HG03039 (cell line): ENCODE measurements around the gene DACT2.
"Not testable (repeated sequence)": the region's sequence is repeated elsewhere in the genome, so short reads cannot be mapped to it uniquely, and the experiment has no call there.

Experiments
- ATAC-seq: cut with Tn5 transposase; IDR thresholded peaks from one replicate; pipeline ENCODE4 v1.9.1; 2021; ENCODE audit warnings: mild to moderate bottlenecking, moderate library complexity; ENCODE audit not compliant: unreplicated experiment

Gene DACT2

DNA sequence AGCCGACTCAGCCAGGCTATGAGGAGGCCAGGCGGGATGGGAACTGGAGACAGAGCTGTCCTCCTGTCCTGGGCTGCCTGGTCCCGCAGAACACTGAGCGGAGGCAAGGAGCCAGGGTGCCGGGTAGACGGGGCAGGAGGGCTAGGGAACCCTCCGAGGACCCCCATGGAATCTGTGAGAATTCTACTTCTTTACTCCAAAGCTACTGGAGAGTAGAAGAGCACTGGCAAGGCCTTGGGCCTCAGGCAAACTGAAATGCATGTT lies 14.9 kb downstream of the DACT2 start:
- ATAC-seq: no peak

DNA sequence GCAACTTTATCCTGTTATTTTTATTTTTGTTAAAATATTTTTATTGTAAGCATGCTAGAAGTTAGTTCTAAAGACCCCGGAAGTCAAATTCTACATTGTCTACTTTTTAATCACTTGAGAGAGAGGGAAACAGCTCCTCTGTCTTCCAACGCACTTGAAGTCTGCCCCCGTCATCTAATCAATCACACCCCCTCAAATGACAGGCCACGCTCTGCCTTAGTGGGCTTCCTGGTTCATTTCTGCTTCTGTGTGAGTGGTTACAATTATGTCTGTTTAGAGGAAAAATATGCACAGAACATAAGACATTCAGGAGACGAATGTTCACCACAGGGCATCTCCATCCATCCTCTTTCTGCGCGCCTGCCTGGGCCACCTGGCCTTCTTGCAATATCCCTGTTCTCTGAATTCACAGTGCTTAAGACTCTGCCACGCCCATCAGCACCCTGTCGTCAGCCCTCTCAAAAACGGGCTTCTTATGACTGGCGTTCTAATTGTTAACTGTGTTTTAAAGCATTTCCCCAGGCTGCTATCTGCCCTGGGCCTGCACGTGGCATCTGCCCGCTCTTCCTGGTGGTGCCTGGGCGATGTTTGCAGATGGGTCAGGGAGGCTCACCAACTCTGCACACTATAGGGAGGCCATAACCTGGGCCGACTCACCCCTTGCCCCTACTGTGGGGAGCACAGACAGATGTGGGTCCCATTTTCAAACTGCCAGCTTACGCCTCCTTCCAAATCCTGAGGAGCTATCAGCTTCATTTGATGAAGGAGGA lies 15.4 kb downstream of the DACT2 start:
- no peak for ATAC-seq

DNA sequence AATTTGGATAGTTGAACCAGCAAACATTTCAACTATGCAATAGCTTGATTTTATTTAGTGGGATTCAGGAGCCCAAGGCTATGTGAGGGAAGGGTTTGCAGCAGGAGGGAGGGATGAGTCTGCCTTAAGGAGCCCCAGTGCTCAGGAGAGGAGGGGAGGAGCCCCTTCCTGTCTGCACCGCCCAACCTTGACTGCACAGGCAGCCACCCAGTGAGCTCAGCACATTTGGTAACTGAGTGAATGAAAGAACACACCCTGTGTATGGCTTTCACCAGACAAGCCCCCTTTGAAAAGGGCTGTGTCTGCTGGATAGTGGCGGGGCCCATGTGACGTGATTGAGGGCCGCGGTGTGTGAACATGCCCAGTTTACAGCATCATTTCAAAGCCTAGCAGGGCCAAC lies 17.0 kb downstream of the DACT2 start:
- ATAC-seq: no peak

DNA sequence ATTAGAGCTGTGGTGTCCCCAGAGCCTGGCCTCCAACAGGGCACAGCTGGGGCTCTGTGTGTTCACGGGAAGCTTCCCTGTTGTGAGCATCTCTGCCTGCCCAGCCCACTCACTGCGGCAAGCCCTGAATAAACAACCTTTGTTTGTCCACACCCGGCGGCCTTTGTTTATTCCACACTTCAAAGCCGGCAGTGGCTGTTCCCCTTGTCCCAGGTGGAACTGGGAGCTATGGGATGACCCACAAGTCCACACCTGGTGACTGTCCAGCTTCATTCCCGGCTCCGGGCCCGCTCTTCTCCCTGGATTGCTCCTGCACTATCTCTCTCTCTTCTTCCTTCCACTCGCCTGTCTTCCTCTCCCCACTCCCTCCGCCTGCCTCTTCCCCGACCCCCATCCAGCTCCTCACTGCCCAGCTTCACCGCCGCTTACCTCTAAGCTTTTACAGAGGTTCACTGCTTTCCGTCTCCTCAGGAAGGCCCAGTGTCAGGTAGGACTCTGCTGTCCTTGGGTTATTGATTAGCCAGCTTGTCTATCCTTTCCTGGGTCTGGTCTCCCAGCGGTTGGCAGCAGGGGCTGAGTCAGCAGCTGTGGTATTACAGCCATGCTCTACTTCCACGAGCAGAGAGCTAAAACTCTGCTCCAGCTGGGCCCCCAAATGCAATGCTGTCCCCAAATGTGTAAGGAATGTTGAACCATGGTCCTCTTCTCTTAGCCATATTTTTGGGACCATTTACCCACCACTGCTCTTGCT lies 17.8 kb downstream of the DACT2 start:
- no peak for ATAC-seq

DNA sequence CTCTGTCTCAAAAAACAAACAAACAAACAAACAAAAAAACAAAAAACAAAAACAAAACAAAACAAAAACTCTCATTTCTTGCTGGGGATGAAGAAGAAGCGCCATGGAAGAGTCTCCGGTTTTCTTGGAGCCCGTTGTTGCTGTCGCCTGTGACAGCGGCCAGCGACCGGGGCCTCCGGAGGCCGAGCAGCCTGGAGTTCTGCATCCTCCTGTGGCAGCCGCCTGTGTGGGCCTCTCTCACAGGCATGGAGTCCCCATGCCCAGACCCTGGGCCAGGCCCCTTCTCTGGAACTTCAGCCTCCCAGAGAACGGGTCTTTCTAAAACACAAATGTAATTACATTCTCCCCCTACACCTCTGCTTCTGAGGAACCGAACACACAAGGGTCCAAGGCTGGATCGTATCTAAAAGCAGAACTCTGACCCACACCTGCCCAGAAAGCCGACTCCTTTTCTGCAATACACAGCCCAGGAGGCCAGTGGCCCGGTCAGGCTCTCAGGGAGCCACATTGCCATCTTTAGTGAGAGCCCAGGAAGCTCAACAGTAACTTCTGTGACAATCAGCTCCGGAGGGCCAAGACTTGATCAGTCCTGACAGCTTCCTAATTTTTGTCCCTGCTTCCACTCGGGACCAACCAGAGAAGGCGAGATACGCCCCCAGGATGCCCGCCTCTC lies 18.5 kb downstream of the DACT2 start:
- ATAC-seq: no peak

DNA sequence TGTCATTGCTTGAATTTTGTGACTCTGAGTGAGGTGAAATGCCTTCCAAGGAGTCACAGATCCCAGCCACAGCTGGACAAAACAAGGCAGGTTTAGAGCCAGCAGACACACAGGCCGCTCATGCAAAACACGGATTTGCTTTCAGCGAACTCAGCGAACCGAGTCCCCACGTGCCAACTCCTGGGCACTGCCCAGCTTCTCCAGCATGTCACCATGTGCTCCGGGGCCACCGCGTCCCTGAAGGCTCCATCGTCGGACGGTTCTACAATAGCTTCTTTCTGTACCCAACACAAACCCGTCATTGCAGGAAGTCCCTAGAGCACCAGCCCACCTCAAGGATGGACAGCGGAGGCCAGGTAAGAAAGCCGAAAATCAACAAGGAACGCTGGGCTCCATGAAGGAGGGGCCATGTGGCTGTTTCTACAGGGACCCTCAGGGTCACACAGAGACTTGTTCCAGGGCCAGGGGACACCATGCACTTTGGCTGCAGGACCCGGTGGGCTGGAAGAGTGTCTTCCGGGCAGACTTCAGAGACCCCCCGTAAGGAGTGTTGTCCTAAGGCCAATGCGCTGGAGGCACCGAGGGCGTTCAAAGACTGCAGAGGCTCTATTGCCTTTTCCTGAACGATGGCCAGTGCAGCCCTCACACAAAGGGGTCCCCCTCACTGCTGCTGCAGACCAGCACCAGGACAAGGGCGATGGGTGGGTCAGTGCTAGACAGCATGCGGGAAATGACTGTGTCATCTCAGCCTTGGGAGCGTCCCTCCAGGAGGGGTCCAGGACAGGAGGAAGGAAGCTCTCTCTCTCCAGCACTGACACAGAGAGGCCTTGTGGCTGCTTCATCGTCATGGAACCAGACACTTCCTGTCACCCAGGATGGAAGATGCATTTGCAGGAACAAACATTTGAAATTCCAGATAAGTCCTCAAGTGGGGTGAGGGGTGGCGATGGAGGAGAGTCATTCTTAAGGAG lies 19.8 kb downstream of the DACT2 start:
- no peak for ATAC-seq

DNA sequence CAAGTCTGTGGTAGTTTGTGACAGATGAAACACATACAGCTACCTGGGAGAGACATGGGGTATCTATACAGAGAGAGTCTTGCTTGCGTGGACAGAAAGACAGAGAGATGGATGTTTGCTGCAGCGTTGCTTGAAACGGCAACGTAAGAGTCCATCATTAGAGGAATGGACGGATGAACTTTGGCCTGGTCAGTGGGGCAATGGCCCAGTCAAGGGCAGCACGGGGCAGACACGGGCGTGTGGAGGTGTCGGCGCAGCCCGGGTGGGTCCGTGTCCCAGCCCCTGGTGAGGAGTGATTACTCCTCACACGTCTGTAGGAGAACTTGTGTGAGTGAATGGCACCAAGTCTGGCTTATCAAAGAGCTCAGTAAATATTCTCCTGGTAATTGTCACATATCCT lies 21.9 kb downstream of the DACT2 start:
- ATAC-seq: no peak

DNA sequence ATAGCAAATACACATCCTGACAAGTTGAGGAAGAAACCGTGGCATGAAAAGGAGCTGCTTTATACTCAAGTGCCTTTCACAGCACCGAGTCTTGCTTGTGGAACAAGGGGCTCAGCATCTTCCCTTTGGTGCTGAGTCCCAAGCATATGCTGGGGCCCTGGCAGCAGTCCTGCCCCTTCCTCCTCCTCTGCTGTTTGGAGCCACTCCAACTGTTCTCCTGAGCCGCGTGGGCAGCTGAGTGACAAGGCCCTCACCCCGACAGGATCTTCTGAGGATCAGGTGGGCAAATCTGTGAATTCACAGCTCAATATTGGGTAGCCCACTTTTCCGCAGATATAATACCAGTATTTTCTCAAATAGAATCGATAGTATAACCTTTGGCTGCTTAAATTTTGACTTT lies 24.7 kb downstream of the DACT2 start:
- ATAC-seq: no peak

DNA sequence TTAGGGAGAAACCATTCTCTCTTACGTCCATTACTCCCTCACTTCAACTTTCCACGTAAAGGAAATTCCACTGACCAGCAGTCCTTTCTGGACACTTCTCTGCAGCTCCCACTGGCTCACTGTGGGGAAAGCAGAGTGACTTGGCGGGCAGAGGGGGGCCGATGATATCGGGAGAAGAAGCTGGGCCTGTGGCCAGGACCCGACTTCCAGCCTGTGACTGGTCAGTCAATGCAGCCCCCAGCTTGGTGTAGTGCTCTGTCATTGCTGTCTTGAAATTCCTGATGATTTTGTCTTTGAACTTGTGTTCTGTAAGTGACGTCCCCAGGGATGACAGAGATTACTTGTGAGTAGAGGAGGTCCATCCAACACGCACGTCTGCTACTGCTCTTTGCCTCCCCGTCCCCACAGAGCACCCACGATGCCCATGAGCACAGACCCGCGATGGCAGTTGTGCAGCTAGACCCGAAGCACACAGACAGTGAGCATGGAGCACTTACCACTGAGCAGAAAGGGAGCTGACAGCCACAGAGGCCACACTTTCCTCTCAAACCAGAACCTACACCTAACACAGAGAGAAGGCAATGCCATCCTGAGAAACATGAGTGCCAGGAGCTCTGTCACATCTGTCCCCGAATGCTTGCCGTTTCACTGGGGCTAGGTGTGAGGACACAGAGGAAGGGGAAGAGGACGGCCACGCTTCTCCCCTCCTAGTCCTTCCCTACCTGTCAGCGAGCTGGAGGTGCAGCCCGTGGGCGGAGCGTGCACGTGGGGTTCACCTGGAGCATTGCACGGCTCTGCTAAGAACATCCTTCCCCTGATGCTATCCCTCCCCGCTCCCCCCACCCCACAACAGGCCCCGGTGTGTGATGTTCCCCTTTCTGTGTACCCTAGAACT lies 25.7 kb downstream of the DACT2 start:
- no peak for ATAC-seq

DNA sequence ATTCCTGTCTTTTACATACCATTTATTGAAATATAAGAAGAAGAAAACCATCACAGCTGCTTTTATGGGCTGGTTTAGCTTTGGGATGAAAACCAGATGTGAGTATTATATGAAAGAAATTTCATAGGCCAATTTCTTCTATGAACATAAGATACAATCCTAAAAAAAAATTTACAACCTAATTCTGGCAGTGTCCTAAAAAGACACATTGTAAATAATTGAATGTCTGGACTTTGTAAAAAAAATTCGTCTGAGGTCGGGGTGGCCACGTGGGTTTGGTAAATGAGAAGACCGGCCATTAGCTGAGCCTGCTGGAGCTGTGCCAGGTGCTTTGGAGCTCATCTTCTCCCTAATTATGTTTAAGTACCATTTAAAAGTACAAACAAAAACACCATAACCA lies 26.8 kb downstream of the DACT2 start:
- ATAC-seq: no peak

DNA sequence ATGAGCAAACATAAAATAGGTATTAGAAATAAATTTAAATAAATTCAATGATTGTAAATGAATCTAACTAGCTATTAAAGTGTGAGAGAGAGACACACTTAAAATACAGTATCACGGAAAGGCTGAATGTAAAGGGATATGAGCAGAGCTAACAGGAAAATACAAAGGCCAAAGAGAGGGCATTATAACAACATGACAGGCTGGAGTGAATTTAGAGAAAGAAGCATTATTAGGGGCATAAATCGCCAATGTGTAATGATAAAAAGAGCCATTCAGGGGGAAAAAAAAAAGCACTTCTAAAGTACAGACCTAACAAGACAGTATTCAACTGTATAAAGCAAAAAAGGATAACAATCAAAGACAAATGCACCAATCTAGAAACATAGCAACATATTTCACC lies 28.1 kb downstream of the DACT2 start:
- ATAC-seq: no peak

DNA sequence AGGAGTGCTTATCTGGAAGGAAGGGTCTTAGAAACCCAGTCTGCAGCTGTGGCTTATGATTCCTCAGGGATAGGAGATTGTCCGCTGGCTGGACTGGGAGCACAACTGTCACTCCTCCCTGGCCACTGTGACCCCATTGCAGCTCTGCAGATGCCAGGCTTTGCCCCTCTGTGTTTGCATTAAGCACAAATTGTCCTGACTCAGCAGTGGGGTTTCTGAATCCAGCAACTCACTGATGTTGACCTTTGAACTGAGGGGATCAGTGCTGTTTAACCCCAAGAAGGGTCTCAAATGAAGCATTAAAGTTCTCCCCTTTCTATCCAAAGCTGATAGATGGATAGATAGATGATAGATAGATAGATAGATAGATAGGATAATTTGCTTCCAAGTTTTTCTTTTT lies 29.5 kb downstream of the DACT2 start:
- no peak for ATAC-seq

DNA sequence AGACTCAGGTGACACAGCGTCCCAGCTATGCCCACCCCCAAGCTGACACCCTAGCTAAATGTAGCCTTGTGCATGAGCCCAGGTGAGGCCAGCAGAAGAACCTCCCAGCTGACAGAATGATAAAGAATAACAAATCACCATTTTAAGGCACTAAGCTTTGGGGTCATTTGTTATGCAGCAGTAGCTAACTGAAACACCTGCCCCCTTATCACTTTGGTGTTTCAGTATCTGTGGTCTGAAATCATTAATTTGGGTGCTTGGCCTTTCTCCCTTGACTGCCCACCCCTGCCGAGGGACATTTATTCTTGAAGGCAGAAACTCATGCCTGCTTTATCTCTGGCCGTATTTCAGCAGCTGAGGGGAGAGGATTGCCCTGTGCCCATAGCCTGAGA lies 30.0 kb downstream of the DACT2 start:
- no peak for ATAC-seq

DNA sequence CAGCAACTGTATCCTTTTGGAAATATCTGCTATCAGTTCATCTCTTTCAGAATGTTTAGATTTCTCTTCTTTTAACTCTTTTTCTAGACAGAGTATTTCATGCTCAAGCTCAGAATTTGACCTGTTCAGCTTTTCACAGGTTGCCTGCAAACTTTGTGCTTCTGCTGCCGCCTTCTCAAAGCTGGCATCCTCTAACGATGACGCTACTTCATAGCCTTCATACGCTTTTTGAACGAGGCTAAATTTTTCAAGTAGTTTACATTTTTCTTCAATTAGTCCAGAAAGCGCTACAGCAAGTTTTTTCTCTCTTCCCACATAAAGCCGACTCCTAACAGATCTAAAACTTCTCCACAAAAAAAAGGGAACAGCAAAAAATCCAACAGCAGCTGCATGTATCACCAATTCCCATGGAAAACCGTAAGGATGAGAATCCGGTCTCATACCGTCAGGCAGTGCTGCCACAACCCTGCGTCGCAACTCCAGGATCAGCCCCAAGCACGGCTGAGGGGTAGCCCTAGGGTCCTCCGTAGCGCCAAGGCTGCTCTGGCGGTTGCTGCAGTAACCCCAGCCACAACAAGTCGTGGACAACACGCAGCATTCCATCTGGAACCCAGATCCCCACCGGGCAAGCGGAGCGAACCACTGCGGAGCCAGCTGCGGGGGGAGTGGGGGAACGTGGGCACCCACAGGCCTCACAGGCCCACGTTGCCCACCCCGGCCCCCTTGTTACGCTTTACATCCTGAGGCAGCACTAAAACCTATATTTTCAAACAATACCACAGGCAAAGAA lies 30.6 kb downstream of the DACT2 start:
- ATAC-seq: no peak

DNA sequence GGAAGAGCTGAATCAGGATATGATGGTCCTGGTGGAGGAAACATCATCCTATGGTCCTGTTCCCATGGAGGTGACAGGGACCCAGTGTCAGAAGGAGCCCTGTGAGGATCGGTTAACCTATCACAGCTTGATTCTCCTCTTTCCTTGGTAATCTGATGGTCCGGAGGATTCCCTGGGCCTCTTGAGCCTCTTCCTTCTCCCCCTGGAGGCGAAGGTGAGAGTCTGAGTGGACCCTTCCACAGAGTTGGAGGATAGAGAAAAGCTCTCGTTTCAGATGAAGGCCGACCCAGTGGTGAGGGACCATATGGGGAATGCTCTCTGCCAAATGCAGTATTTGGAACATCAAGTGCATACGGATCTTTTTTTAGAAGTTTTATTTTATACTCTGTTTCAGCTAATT lies 32.1 kb downstream of the DACT2 start:
- not testable (repeated sequence) for ATAC-seq

DNA sequence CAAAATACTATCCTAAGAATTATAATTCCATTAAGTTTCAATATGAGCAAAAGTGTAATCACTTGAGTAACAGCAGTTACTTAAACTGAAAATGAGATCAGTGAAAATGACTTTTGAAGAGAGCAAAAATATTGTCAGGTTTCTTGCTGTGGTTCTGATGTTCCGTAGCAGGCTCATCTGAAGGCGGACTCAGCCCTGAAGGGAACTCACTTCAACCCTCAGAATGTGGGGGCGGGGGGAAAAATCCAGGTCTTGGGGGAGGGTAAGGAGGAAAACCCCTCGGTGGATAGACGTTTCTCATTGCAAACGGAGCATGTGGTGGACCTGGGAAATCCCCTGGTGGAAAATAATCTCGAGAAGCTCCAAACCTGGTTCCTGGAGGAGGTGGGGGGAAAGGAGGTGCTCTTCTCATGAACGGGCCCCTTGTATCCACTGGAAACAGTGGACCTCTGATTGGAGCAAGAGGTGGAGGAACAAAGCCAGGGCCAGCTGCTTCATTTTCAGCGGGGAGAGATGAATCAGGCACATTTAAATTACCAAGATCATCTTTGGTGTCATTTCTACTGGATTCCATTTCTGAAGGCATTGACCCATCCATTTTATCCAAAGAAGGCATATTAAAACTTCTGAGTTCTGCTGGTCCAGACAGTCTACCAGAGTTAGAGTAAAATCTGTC lies 32.7 kb downstream of the DACT2 start:
- not testable (repeated sequence) for ATAC-seq

DNA sequence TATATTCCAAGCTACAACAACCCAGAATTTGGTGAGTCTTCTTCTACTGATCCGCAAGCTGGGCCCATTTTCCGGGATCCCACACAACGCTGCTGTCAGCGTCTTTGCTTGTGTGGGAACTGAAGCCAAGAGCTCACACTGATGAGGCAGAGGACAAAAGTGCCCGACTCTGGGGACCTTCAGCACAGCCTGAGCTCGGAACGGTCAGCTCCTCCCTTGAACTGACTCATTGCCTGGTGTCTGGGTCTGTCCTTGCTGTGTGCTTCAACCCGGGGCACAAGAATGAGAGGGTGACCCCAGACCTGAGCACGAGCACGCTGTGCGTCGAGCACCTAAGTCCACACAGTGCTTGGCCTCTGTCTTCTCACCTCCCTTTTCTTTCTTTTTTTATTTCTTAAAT lies 33.5 kb downstream of the DACT2 start:
- no peak for ATAC-seq

DNA sequence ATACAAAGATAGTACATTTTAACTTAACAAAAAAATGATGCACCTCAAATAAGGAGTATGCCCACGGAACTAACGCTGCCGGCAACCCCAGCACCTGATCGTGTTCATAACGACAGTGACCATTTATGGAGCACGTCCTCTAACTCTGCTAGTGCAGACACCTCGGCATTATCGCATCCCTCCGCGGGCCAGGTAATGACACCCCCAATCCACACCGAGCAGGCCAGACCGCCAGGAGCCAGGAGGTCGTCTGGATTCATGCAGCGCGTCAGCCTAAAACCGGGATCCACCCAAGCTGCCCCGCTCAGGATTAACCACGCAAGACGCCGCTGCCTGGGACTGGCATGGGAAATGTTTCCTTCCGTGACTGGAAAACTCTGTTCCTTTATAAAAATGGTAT lies 34.1 kb downstream of the DACT2 start:
- no peak for ATAC-seq

DNA sequence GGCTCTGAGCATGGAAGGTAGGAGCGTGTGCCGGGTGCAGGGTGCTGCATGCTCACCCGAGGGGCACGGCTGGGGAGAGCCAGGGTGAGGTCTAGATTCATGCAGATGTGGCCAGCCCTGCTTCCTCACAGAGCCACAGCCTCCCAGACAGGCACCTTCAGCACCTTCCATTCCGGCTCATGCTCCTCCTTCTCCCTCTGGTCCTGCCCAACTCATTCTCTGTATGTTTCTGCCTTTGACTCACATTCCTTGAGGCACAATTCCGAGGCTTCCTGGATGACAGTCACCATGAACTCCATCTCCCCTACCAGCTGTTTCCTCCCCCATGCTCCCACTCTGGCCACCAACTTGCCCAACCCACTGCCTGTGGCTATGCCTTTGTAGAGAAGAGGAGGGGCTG lies 35.4 kb downstream of the DACT2 start:
- no peak for ATAC-seq
